Naive thymus-derived CD4-positive, alpha-beta T cell (primary cell): Measurements from ENCODE around the gene ZBTB39. TPM values are rescaled to one million over a fixed set of nuclear protein-coding genes. Genes with fewer than 3 reads are reported as not detected.

Experiments used
- ATAC-seq: fragments of 150-1000 bp; cut with Tn5 transposase; 2 replicates; pipeline ENCODE4 v1.10.0; 2021; ENCODE audit warnings: mild to moderate bottlenecking, moderate library complexity
- CTCF ChIA-PET: fragments of 350-600 bp; sonication (Branson Sonifier 250); formaldehyde crosslinking; loops from one replicate; lab custom pipeline; 2021; ENCODE audit warnings: antibody characterized with exemption; lab: Charles Lee
- POLR2A ChIA-PET: fragments of 350-600 bp; sonication (Branson Sonifier 250); formaldehyde crosslinking; loops from one replicate; lab custom pipeline; 2021; ENCODE audit warnings: antibody characterized with exemption, inconsistent platforms; lab: Charles Lee
- DNase-seq, 9 donors: peaks; one replicate each; pipeline versions ENCODE4 v3.0.0 to v3.0.0-alpha.2; 2020 to 2022; ENCODE audit warnings: mixed read lengths in 1 of 9
- H3K27ac ChIP-seq: one replicate; pipeline ENCODE4 v1.7.0; 2013; ENCODE audit warnings: mild to moderate bottlenecking, low read depth, low read length, moderate library complexity
- H3K27me3 ChIP-seq, 2 donors: one replicate each; pipeline ENCODE4 v1.7.0; 2013; ENCODE audit warnings: low read length in 2 of 2, mild to moderate bottlenecking in 2 of 2, moderate library complexity in 2 of 2; ENCODE audit not compliant: control insufficient read depth in 2 of 2, insufficient read depth in 2 of 2
- H3K36me3 ChIP-seq, 3 experiments: 1 replicate in 2 of 3; 2 replicates in 1 of 3; pipeline ENCODE4 v1.7.0; 2013; ENCODE audit warnings: low read length in 3 of 3, mild to moderate bottlenecking in 3 of 3, moderate library complexity in 1 of 3; ENCODE audit not compliant: insufficient read depth in 3 of 3, control insufficient read depth in 2 of 3
- H3K4me1 ChIP-seq, 2 donors: one replicate each; pipeline ENCODE4 v1.7.0; 2013; ENCODE audit warnings: low read length in 2 of 2, mild to moderate bottlenecking in 2 of 2, moderate library complexity in 1 of 2; ENCODE audit not compliant: control insufficient read depth in 2 of 2, insufficient read depth in 2 of 2
- H3K4me3 ChIP-seq: 2 replicates; pipeline ENCODE4 v1.7.0; 2013; ENCODE audit warnings: mild to moderate bottlenecking, low read length
- H3K9me3 ChIP-seq, 3 experiments: 1 replicate in 2 of 3; 2 replicates in 1 of 3; pipeline ENCODE4 v1.7.0; 2013; ENCODE audit warnings: low read length in 3 of 3; ENCODE audit not compliant: control insufficient read depth in 2 of 3
- H3K27ac Mint-ChIP-seq, 9 donors: one replicate each; pipeline ENCODE4 v1.8.0; 2020 to 2022; ENCODE audit warnings: mixed read lengths in 9 of 9, mild to moderate bottlenecking in 8 of 9, moderate library complexity in 5 of 9, inconsistent platforms in 2 of 9
- H3K27me3 Mint-ChIP-seq, 5 donors: one replicate each; pipeline ENCODE4 v1.8.0; 2021 to 2022; ENCODE audit warnings: mixed read lengths in 5 of 5, mild to moderate bottlenecking in 1 of 5
- H3K36me3 Mint-ChIP-seq, 5 donors: one replicate each; pipeline ENCODE4 v1.8.0; 2020 to 2022; ENCODE audit warnings: mixed read lengths in 5 of 5, mild to moderate bottlenecking in 3 of 5, inconsistent platforms in 1 of 5
- H3K4me1 Mint-ChIP-seq, 7 donors: one replicate each; pipeline ENCODE4 v1.8.0; 2020 to 2022; ENCODE audit warnings: mixed read lengths in 7 of 7, mild to moderate bottlenecking in 3 of 7, inconsistent platforms in 1 of 7
- H3K4me3 Mint-ChIP-seq, 10 donors: one replicate each; pipeline ENCODE4 v1.8.0; 2020 to 2022; ENCODE audit warnings: mild to moderate bottlenecking in 10 of 10, mixed read lengths in 10 of 10, moderate library complexity in 6 of 10, inconsistent platforms in 2 of 10
- H3K9me3 Mint-ChIP-seq, 11 donors: one replicate each; pipeline ENCODE4 v1.8.0; 2020 to 2022; ENCODE audit warnings: mixed read lengths in 11 of 11, mild to moderate bottlenecking in 4 of 11, inconsistent platforms in 1 of 11, moderate library complexity in 1 of 11
- intact Hi-C, 2 donors: fragments of 100-400 bp; cut with micrococcal nuclease; formaldehyde crosslinking; loops; one replicate each; pipeline ENCODE4 v1.15.1; 2023
- polyA plus RNA-seq, 2 donors: library from polyadenylated mRNA; unstranded; fragments of 300-500 nt; fragmentation: Illumina TruSeq; gene quantifications; one replicate each; pipeline ENCODE4 v1.2.3, GENCODE V29; 2021
- total RNA-seq, 6 experiments: library from RNA in 5 of 6; stranded (reverse) in 5 of 6; gene quantifications; 1 replicate in 5 of 6; 2 replicates in 1 of 6; pipeline ENCODE4 v1.2.3 and lab custom pipeline; 2021 to 2026

Gene ZBTB39
- total and polyA plus RNA-seq, 7 experiments from 2014 or later = 2.2 to 12.9 (median 8.2) TPM

DNA sequence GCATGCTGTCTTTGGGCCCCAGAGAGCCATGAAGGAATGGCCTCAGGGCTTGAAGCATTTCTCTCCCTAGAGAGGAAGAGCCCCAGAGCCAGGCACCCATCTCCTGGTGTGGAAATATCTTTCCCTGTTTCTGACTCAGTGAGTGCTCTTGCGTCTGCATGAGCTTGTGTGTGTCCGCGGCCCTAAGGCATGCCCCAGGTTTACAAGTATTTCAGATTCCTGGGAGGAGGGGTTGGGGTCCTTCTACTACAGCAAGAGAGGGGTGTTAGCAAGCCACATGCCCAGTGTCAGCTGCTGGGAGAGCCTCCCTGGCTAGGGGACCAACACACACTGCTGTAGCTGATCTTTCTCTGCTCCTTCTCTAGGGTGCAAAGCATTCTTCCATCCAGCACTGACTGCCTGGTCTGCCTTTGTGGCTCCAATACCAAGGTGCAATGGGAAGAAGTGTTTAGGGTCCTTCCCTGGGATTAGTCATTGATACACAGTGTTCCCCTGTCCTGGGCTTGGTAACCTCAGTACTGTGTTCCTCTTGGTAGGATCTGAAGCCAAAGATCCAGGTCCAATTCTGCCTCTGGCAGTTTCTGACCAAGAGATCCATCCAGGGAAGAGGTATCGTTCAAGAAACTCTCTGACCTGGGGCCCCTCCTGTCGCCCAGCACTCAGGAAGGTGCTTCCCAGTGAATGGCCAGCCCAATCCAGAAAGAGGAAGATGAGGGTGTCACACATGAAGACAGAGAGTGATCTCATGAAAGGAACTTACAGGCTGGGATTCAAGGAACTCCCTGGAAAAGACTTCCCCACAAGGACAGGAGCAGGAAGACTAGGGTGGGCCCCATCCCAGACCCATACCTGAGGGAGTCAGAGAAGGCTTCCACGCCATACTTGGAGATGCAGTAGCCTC lies 52.0 kb downstream of the ZBTB39 start:
- Histone ChIP-seq H3K9me3 (no peaks in the 10 kb centered on the region), H3K27me3 (no peaks in the 10 kb centered on the region), H3K4me1 (no peaks in the 10 kb centered on the region), H3K27ac (no peak overlapping the region), H3K4me3 (no peak overlapping the region), H3K36me3 (no peaks in the 10 kb centered on the region)
- intact Hi-C loops = no loop called here
- no peak for DNase-seq
- ChIA-PET CTCF (no interaction called here), POLR2A (no interaction called here)
- H3K4me1 Mint-ChIP-seq = peaks cover 0 to 2% (median 0%) of the 10 kb centered on the region in 7 donors
- H3K4me3 Mint-ChIP-seq = no peak overlapping the region
- peaks cover 0 to 4% (median under 1%) of the 10 kb centered on the region in 5 donors for H3K27me3 Mint-ChIP-seq
- peaks cover 0 to 36% (median 28%) of the 10 kb centered on the region in 5 donors for H3K36me3 Mint-ChIP-seq
- no peak overlapping the region for H3K27ac Mint-ChIP-seq
- no peak for ATAC-seq
- peaks cover 0 to 21% (median 3%) of the 10 kb centered on the region in 11 donors for H3K9me3 Mint-ChIP-seq

DNA sequence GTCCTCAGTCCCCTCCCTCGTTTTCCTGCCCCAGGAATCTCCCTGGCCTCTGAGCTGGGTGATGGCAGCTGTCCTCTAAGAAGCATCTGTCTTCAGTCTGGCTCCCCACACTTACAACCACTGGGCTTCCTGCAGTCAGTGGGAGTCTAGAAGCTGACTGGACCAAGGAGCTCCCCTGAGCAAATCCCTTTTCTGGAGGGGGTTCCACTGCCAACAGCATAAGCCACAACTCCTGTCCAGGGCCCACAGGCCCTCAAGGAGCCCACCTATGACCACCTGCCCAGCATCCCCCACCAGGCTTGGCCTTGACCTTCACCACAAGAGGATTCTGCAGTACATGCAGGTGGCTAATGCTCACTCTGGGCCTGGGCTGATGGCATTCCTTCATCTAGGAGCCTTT lies 53.0 kb downstream of the ZBTB39 start:
- Mint-ChIP-seq H3K4me3 (no peak overlapping the region), H3K4me1 (peaks cover 0 to 2% (median 0%) of the 10 kb centered on the region in 7 donors), H3K36me3 (peaks cover 0 to 39% (median 28%) of the 10 kb centered on the region in 5 donors), H3K27me3 (peaks cover 0 to 4% (median 0%) of the 10 kb centered on the region in 5 donors), H3K9me3 (peaks cover 0 to 14% (median 3%) of the 10 kb centered on the region in 11 donors), H3K27ac (peak overlapping the region in 1 of 9 donors; percentile 5)
- Histone ChIP-seq H3K4me1 (no peaks in the 10 kb centered on the region), H3K4me3 (no peak overlapping the region), H3K36me3 (no peaks in the 10 kb centered on the region), H3K9me3 (no peaks in the 10 kb centered on the region), H3K27me3 (no peaks in the 10 kb centered on the region), H3K27ac (no peak overlapping the region)
- no peak for ATAC-seq
- POLR2A ChIA-PET = no interaction called here
- DNase-seq = no peak
- intact Hi-C loops = no loop called here
- CTCF ChIA-PET = no interaction called here

DNA sequence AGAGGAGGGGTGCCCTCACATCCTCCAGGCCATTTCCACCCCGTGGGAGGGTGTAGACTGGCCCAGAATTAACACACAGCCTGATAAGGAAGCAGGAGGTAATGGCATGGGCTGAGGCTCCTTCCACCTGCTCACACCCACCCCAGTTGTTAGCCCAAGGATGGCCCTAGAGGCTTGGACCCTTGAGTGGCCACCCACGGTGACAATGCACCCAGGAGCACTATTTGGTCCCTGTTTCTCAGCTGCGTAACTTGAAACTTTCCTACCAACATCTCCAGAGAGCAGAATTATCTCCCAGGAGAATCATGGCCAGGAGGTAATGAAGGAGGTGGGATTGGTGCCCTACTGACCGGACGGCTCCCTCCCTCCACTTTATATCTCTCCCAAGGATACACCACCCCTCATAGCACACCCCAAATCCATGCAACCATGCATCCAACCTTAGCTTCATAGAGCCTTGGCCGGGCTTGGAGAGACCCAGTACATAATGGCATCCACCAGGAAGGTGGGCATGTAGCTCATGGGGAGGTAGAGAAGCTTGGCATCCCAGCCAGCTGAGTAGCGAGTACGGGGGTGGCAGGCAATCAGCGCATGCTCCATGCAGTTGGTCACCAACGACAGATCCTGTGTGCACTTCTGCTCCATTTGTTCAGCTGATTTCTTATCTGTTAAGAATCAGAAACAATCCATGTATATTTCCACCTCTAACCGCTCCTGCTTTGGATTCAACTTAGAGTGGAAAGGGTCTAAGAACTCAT lies 54.6 kb downstream of the ZBTB39 start:
- H3K4me1 Mint-ChIP-seq = peaks cover 0 to 2% (median 0%) of the 10 kb centered on the region in 7 donors
- ChIA-PET POLR2A (no interaction called here), CTCF (no interaction called here)

DNA sequence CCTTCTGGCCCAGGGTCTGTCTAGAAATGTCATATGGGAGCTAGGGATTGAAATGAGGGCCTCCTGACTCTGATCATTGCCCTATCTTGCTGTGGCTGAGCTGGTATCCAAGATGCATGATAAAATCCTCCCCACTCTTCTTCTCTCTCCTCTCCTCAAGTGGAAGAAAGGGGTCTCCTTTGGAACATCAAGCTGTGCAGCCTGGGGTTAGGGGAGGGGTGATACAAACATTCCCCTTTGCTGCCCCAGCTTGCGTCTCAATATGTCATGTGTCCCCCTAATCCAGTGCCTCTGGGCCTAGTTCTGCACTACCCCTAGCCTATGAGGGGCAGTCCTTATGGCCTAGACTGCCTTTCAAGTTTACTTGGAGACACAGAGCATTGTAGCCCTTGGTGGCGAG lies 57.5 kb downstream of the ZBTB39 start:
- Histone ChIP-seq H3K4me1 (no peaks in the 10 kb centered on the region), H3K9me3 (no peaks in the 10 kb centered on the region), H3K36me3 (no peaks in the 10 kb centered on the region), H3K4me3 (no peak overlapping the region), H3K27me3 (no peaks in the 10 kb centered on the region), H3K27ac (no peak overlapping the region)
- H3K27ac Mint-ChIP-seq = no peak overlapping the region
- ATAC-seq (no peak), DNase-seq (no peak)
- H3K4me3 Mint-ChIP-seq = no peak overlapping the region
- POLR2A ChIA-PET = no interaction called here
- peaks cover 0 to 33% (median 18%) of the 10 kb centered on the region in 5 donors for H3K36me3 Mint-ChIP-seq
- H3K27me3 Mint-ChIP-seq = peaks cover 0 to 31% (median 5%) of the 10 kb centered on the region in 5 donors
- intact Hi-C loops = no loop called here
- CTCF ChIA-PET = no interaction called here
- H3K4me1 Mint-ChIP-seq = no peaks in the 10 kb centered on the region
- H3K9me3 Mint-ChIP-seq = peaks cover 0 to 23% (median 5%) of the 10 kb centered on the region in 11 donors

More for the DNA sequence above, 54.6 kb downstream of the ZBTB39 start:
- peaks cover 0 to 9% (median 2%) of the 10 kb centered on the region in 11 donors for H3K9me3 Mint-ChIP-seq
- no peaks in the 10 kb centered on the region for H3K9me3 ChIP-seq
- intact Hi-C loops = no loop called here
- ATAC-seq (no peak), DNase-seq (no peak)
- peaks cover 0 to 7% (median 0%) of the 10 kb centered on the region in 5 donors for H3K27me3 Mint-ChIP-seq
- H3K27ac ChIP-seq = no peak overlapping the region
- no peak overlapping the region for H3K4me3 Mint-ChIP-seq
- H3K27ac Mint-ChIP-seq = no peak overlapping the region
- no peaks in the 10 kb centered on the region for H3K4me1 ChIP-seq
- peaks cover 0 to 33% (median 21%) of the 10 kb centered on the region in 5 donors for H3K36me3 Mint-ChIP-seq
- no peaks in the 10 kb centered on the region for H3K27me3 ChIP-seq
- no peak overlapping the region for H3K4me3 ChIP-seq
- H3K36me3 ChIP-seq = no peaks in the 10 kb centered on the region

Other genes starting within 250 kb of the ZBTB39 start
- 1 to 10 TPM in 2 of 5 experiments, under 1 TPM in 3; 0.22 to 1.5 (median 0.64) TPM for gene HSD17B6, start 243.2 kb downstream of the ZBTB39 start, total RNA-seq
- gene HSD17B6, start 243.2 kb downstream of the ZBTB39 start, polyA plus RNA-seq = 1 to 10 TPM in 1 of 2 donors, under 1 TPM in 1; 0.99 to 1.3 TPM
- not detected for gene SDR9C7, start 72.1 kb downstream of the ZBTB39 start, total RNA-seq
- gene SDR9C7, start 72.1 kb downstream of the ZBTB39 start, polyA plus RNA-seq = not detected
- 1 to 10 TPM in 3 of 5 experiments, under 1 TPM in 2; 0.44 to 2.0 (median 1.2) TPM for gene RDH16, start 48.9 kb downstream of the ZBTB39 start, total RNA-seq
- gene RDH16, start 48.9 kb downstream of the ZBTB39 start, polyA plus RNA-seq = under 1 TPM; 0.19 to 0.22 TPM
- 1 to 10 TPM in 1 of 5 experiments, under 1 TPM in 3, not detected in 1; 0.49 to 1.1 (median 0.74) TPM for gene TAC3, start 10.0 kb upstream of the ZBTB39 start, total RNA-seq
- gene TAC3, start 10.0 kb upstream of the ZBTB39 start, polyA plus RNA-seq = not detected
- gene MYO1A, start 43.6 kb upstream of the ZBTB39 start, total RNA-seq = 1 to 10 TPM; 1.3 to 2.3 (median 1.9) TPM
- under 1 TPM; 0.56 to 0.68 TPM for gene MYO1A, start 43.6 kb upstream of the ZBTB39 start, polyA plus RNA-seq
- gene NEMP1, start 72.2 kb upstream of the ZBTB39 start, total RNA-seq = 10 to 100 TPM; 13.1 to 47.6 (median 29.3) TPM
- 1 to 10 TPM; 2.9 to 7.4 TPM for gene NEMP1, start 72.2 kb upstream of the ZBTB39 start, polyA plus RNA-seq
- 10 to 100 TPM in 3 of 5 experiments, 1 to 10 TPM in 2; 5.7 to 22.4 (median 15.5) TPM for gene NAB2, start 82.6 kb upstream of the ZBTB39 start, total RNA-seq
- gene NAB2, start 82.6 kb upstream of the ZBTB39 start, polyA plus RNA-seq = 1 to 10 TPM in 1 of 2 donors, under 1 TPM in 1; 0.46 to 2.8 TPM
- gene STAT6, start 104.8 kb upstream of the ZBTB39 start, total RNA-seq = 100 to 1,000 TPM; 206 to 403 (median 294) TPM
- gene STAT6, start 104.8 kb upstream of the ZBTB39 start, polyA plus RNA-seq = 100 to 1,000 TPM in 1 of 2 donors, 10 to 100 TPM in 1; 99.3 to 104 TPM
- gene LRP1, start 121.9 kb upstream of the ZBTB39 start, total RNA-seq = 100 to 1,000 TPM in 1 of 5 experiments, 10 to 100 TPM in 3, under 1 TPM in 1; 0.58 to 119 (median 14.8) TPM
- 1 to 10 TPM in 1 of 2 donors, under 1 TPM in 1; 0.72 to 1.2 TPM for gene LRP1, start 121.9 kb upstream of the ZBTB39 start, polyA plus RNA-seq
- gene LRP1-AS, start 141.1 kb upstream of the ZBTB39 start, total RNA-seq = not detected
- gene LRP1-AS, start 141.1 kb upstream of the ZBTB39 start, polyA plus RNA-seq = not detected
- gene NXPH4, start 210.2 kb upstream of the ZBTB39 start, total RNA-seq = under 1 TPM in 1 of 5 experiments, not detected in 4; 0.31 TPM
- gene NXPH4, start 210.2 kb upstream of the ZBTB39 start, polyA plus RNA-seq = not detected
- 100 to 1,000 TPM in 1 of 5 experiments, 10 to 100 TPM in 4; 21.7 to 175 (median 36.1) TPM for gene SHMT2, start 223.2 kb upstream of the ZBTB39 start, total RNA-seq
- gene SHMT2, start 223.2 kb upstream of the ZBTB39 start, polyA plus RNA-seq = 10 to 100 TPM; 29.7 to 40.4 TPM
- gene STAC3, start 244.6 kb upstream of the ZBTB39 start, total RNA-seq = 1 to 10 TPM; 2.5 to 7.3 (median 5.6) TPM
- not detected for gene STAC3, start 244.6 kb upstream of the ZBTB39 start, polyA plus RNA-seq